K562 (cell line): ENCODE data around the gene RHOF. TPM values are rescaled to one million over a fixed set of nuclear protein-coding genes. Genes with fewer than 3 reads are reported as not detected.

Source experiments
- BHLHE40 ChIP-seq: IDR thresholded peaks from 2 replicates; pipeline ENCODE4 v1.6.1; 2011; ENCODE audit warnings: low read length, improper control_type of control experiment
- DACH1 ChIP-seq: fragments of 450-650 bp; IDR thresholded peaks from 2 replicates; pipeline ENCODE4 v1.6.1; 2018; ENCODE audit not compliant: partially characterized antibody
- EWSR1 ChIP-seq: fragments of 450-650 bp; IDR thresholded peaks from 2 replicates; pipeline ENCODE4 v1.6.1; 2018; ENCODE audit warnings: borderline replicate concordance, mild to moderate bottlenecking, low read depth, moderate library complexity; ENCODE audit not compliant: partially characterized antibody
- GATA2 ChIP-seq: sonication (generic); formaldehyde crosslinking; IDR thresholded peaks from 2 replicates; pipeline ENCODE4 v1.4.0; 2020; ENCODE audit warnings: mild to moderate bottlenecking, missing genetic modification reagents
- GTF2A2 ChIP-seq: IDR thresholded peaks from 2 replicates; pipeline ENCODE4 v1.6.1; 2016; ENCODE audit warnings: mild to moderate bottlenecking, missing genetic modification characterization, missing compliant biosample characterization
- ILF3 ChIP-seq: fragments of 450-650 bp; IDR thresholded peaks from 2 replicates; pipeline ENCODE4 v1.6.1; 2018; ENCODE audit warnings: antibody characterized with exemption, mild to moderate bottlenecking, moderate library complexity, borderline replicate concordance
- JUNB ChIP-seq: fragments of 450-650 bp; formaldehyde crosslinking; conservative IDR thresholded peaks from 2 replicates; pipeline ENCODE4 v1.4.0; 2020; ENCODE audit warnings: mild to moderate bottlenecking
- KAT7 ChIP-seq: sonication (generic); formaldehyde crosslinking; IDR thresholded peaks from 2 replicates; pipeline ENCODE4 v1.8.0; 2022; ENCODE audit warnings: missing genetic modification reagents, mild to moderate bottlenecking, borderline replicate concordance
- NCOR1 ChIP-seq: fragments of 450-650 bp; IDR thresholded peaks from 2 replicates; pipeline ENCODE4 v1.6.1; 2016; ENCODE audit warnings: mild to moderate bottlenecking, moderate library complexity
- POLR2AphosphoS2 ChIP-seq: IDR thresholded peaks from 2 replicates; pipeline ENCODE4 v1.6.1; 2012; ENCODE audit warnings: low read length, improper control_type of control experiment
- PRDM10 ChIP-seq: fragments of 450-650 bp; IDR thresholded peaks from 2 replicates; pipeline ENCODE4 v1.6.1; 2018; ENCODE audit not compliant: partially characterized antibody
- SRSF1 ChIP-seq: fragments of 200-400 bp; formaldehyde crosslinking; IDR thresholded peaks from 2 replicates; pipeline ENCODE4 v1.6.1; 2017; ENCODE audit warnings: mild to moderate bottlenecking, low read depth, low read length, moderate library complexity
- STAT5A ChIP-seq: IDR thresholded peaks from 2 replicates; pipeline ENCODE4 v1.6.1; 2012; ENCODE audit warnings: low read length, inconsistent platforms, borderline replicate concordance
- TFAP4 ChIP-seq: sonication (generic); formaldehyde crosslinking; IDR thresholded peaks from 2 replicates; pipeline ENCODE4 v1.8.0; 2022; ENCODE audit warnings: missing genetic modification reagents, mild to moderate bottlenecking, moderate library complexity, borderline replicate concordance
- ZBTB17 ChIP-seq: fragments of 450-650 bp; formaldehyde crosslinking; IDR thresholded peaks from 2 replicates; pipeline ENCODE4 v1.4.0; 2020; ENCODE audit warnings: mild to moderate bottlenecking
- ZNF518B ChIP-seq: fragments of 250-450 bp; sonication (Bioruptor Pico); IDR thresholded peaks from 2 replicates; pipeline ENCODE4 v1.5.0; 2021; ENCODE audit warnings: mild to moderate bottlenecking, moderate library complexity
- polyA plus RNA-seq, 8 experiments: library from polyadenylated mRNA; depleted of rRNA in 4 of 8; stranded (reverse) in 5 of 8; unstranded in 3 of 8; fragments of >200 nt; fragmentation: Nextera tagmentation in 2 of 8; fragmentation: Illumina TruSeq in 1 of 8; extraction: Ambion mirVana in 2 of 8; extraction: Trizol in 1 of 8; gene quantifications; 2 replicates each; pipeline versions ENCODE4 v1.2.1 to v1.2.3, GENCODE V29; 2011 to 2014; ENCODE audit warnings: inconsistent platforms in 1 of 8, missing spikeins in 1 of 8
- total RNA-seq, 7 experiments: library from RNA; depleted of rRNA in 6 of 7; stranded (reverse); fragments of >200 nt in 6 of 7; fragmentation: Illumina TruSeq in 2 of 7; extraction: Trizol in 2 of 7; gene quantifications; 2 replicates each; pipeline versions ENCODE4 v1.2.1 to v1.2.3, GENCODE V29; 2011 to 2021; ENCODE audit warnings: low replicate concordance in 1 of 7

RHOF gene
- total and polyA plus RNA-seq, 9 of the 15 experiments (the other 6 are each of a cell fraction or from before 2014, with no cell fraction given): 0.13 to 10.1 (median 4.0) TPM

- TF ChIP-seq PRDM10 (no peak), ILF3 (no peak), ZBTB17 (CRISPR knock-in tag) (no peak), GTF2A2 (tag) (no peak), JUNB (no peak), EWSR1 (no peak), BHLHE40 (peak; percentile 67), GATA2 (CRISPR knock-in tag) (no peak), KAT7 (CRISPR knock-in tag) (no peak), POLR2AphosphoS2 (no peak), DACH1 (no peak), STAT5A (no peak), NCOR1 (no peak), SRSF1 (no peak), ZNF518B (no peak), TFAP4 (CRISPR knock-in tag) (peak; percentile 89)
Observed at GRCh38 chr12:121839106-121839992, 45.9 kb upstream of the RHOF start (continued).
